22Rv1 (cell line): Measurements from ENCODE around the gene POLN.

ENCODE experiments used
- ZFX ChIP-seq: fragments of 450-650 bp; IDR thresholded peaks from 2 replicates; pipeline ENCODE4 v1.6.1; 2017; ENCODE audit warnings: antibody characterized with exemption, borderline replicate concordance
- TF ChIP-seq, protein P1 (sequence below): fragments of 450-650 bp; IDR thresholded peaks from 2 replicates; pipeline ENCODE4 v1.5.1; 2017; ENCODE audit warnings: mild to moderate bottlenecking

DNA sequence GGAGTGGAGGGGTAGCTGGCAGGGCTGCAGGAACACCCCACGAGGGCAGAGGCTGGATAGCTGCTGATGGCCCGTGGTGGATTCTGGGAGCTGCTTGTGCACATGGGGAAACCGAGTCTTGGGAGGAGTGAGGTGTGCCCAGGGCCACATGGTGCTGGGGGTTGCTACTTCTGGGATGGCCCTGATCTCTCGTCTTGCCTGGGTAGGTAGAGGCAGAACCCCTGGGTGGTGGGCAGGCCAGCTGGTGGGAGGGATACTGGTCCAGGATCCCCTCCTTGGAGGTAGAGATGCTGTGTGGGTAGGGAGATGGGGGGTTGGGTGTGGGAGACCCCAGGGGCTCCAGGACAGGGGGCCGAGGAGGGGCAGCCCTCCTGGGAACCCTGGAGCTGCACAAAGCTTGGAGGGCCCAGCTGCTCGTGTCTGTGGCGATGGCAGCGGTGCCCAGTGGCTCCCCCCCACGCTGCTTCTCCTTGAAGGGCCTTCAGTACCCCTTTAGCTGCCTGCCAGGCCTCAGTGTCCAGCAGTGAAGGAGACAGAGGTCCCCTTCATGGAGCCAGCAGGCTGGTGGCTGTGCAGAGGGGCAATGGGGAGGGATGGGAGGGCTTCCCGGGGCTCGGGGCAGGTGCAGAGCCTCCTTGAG, 179.6 kb downstream of the POLN start:
- TF ChIP-seq, protein P1, sequence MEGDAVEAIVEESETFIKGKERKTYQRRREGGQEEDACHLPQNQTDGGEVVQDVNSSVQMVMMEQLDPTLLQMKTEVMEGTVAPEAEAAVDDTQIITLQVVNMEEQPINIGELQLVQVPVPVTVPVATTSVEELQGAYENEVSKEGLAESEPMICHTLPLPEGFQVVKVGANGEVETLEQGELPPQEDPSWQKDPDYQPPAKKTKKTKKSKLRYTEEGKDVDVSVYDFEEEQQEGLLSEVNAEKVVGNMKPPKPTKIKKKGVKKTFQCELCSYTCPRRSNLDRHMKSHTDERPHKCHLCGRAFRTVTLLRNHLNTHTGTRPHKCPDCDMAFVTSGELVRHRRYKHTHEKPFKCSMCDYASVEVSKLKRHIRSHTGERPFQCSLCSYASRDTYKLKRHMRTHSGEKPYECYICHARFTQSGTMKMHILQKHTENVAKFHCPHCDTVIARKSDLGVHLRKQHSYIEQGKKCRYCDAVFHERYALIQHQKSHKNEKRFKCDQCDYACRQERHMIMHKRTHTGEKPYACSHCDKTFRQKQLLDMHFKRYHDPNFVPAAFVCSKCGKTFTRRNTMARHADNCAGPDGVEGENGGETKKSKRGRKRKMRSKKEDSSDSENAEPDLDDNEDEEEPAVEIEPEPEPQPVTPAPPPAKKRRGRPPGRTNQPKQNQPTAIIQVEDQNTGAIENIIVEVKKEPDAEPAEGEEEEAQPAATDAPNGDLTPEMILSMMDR, result no peak
- no peak for TF ChIP-seq ZFX
